Astrocyte of the cerebellum (primary cell): ENCODE results near the gene KATNAL2.

Experiments used
- DNase-seq: peaks from one replicate; pipeline ENCODE4 v3.0.0-alpha.2; 2011; ENCODE audit warnings: low read depth
- H3K4me3 ChIP-seq: 2 replicates; pipeline ENCODE4 v1.5.1; 2011; ENCODE audit warnings: mild to moderate bottlenecking, low read depth, low read length, moderate library complexity
- CTCF ChIP-seq: IDR thresholded peaks from 2 replicates; pipeline ENCODE4 v1.5.1; 2012; ENCODE audit warnings: low read length, low read depth, moderate library complexity, mild to moderate bottlenecking; ENCODE audit errors: missing control alignments
- in situ Hi-C: cut with HindIII; loops from 2 replicates; pipeline ENCODE4 v1.10.0; 2017; ENCODE audit warnings: low sequenced_read_pairs

Gene KATNAL2

GRCh38 chr18:46891742-46892214 lies 25.6 kb upstream of the KATNAL2 start:
- no peak for TF ChIP-seq CTCF
- no peak for DNase-seq
- in situ Hi-C loops: no loop called here

GRCh38 chr18:46892842-46893241 lies 24.6 kb upstream of the KATNAL2 start:
- no peak for TF ChIP-seq CTCF
- DNase-seq: no peak
- no peak overlapping the region for H3K4me3 ChIP-seq
- in situ Hi-C loops: no loop called here

More at GRCh38 chr18:46891742-46892214, 25.6 kb upstream of the KATNAL2 start:
- H3K4me3 ChIP-seq: no peak overlapping the region

- in situ Hi-C loops: no loop called here
- no peak for DNase-seq
- no peak overlapping the region for H3K4me3 ChIP-seq
- no peak for TF ChIP-seq CTCF
Observed at GRCh38 chr18:46893360-46893759, 24.0 kb upstream of the KATNAL2 start.

GRCh38 chr18:46894124-46894523 lies 23.3 kb upstream of the KATNAL2 start:
- in situ Hi-C loops: no loop called here
- no peak overlapping the region for H3K4me3 ChIP-seq
- no peak for DNase-seq
- TF ChIP-seq CTCF: no peak

DNA sequence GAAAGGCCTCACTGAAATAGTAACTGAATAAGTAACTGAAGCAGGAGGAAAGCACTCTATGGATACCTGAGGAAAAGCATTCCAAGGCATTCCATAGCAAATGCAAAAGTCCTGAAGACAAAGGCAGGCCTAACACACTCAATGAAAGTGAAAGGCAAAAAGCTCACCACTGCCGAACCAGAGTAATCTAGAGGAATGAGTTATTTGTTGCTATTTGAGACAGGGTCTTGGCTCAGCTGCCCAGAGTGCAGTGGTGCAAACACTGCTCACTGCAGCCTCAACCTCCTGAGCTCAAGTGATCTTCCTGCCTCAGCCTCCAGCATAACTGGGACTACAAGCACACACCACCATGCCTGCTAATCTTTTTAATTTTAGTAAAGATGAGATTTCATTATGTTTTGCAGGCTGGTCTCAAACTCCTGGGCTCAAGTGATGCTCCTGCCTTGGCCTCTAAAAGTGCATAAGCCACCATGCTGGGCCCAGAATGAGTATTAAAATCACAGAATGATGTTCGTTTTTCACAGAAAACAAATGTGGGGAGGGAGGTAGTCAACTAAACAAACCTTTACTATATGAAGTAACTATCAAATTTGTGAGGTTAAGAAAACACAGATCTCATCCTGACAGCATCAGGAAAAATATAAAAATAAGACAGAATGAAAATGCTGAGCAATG lies 18.0 kb upstream of the KATNAL2 start:
- in situ Hi-C loops: no loop called here
- no peak overlapping the region for H3K4me3 ChIP-seq
- no peak for DNase-seq
- no peak for TF ChIP-seq CTCF

DNA sequence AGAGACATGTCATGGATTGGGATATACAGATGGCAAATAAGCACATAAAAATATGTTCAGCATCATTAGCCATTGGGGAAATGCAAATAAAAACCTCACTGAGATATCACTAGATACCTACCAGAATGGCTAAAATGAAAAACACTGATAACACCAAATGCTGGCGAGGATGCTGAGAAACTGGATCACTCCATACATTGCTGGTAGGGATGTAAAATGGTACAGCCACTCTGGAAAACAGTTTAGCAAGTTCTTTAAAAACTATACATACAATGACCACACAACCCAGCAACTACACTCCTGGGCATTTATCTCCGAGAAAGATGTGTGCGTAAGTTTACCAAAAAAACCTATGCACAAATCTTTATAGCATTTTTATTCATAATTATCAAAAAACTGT lies 14.0 kb upstream of the KATNAL2 start:
- no peak for DNase-seq
- no peak overlapping the region for H3K4me3 ChIP-seq
- TF ChIP-seq CTCF: no peak
- in situ Hi-C loops: no loop called here
